Pancreas (tissue), 10 donors: ENCODE results near the gene DCST2. TPM values are rescaled to one million over a fixed set of nuclear protein-coding genes. Genes with fewer than 3 reads are reported as not detected.

Experiments used
- ATAC-seq, 4 donors: fragments of 200-7000 bp; cut with Tn5 transposase; one replicate each; pipeline versions ENCODE4 v1.8.0 to v1.9.1; 2020; ENCODE audit warnings: mild to moderate bottlenecking in 4 of 4, moderate library complexity in 4 of 4
- DNase-seq, 6 donors: peaks; one replicate each; pipeline ENCODE4 v3.0.0-alpha.2; 2020
- FAIRE-seq: peaks from 2 replicates; lab custom pipeline; 2012; peaks lifted over from hg19 to GRCh38; lab: Jason Lieb, UNC
- H3K27ac ChIP-seq, 4 donors: fragments of 200-600 bp; sonication (generic); 1 replicate in 3 of 4; 2 replicates in 1 of 4; pipeline versions ENCODE4 v1.5.0 to v1.8.0; 2020
- H3K27me3 ChIP-seq, 4 donors: fragments of 200-600 bp; one replicate each; pipeline ENCODE4 v1.8.0; 2021
- H3K36me3 ChIP-seq, 3 donors: fragments of 200-600 bp; sonication (generic) in 1 of 3; one replicate each; pipeline versions ENCODE4 v1.5.0 to v1.8.0; 2020 to 2021
- H3K4me1 ChIP-seq, 3 donors: fragments of 200-600 bp; one replicate each; pipeline ENCODE4 v1.8.0; 2021
- H3K4me3 ChIP-seq, 4 donors: fragments of 200-600 bp; sonication (generic) in 2 of 4; one replicate each; pipeline versions ENCODE4 v1.5.0 to v1.8.0; 2020 to 2021
- H3K9me3 ChIP-seq, 4 donors: fragments of 200-600 bp; one replicate each; pipeline ENCODE4 v1.8.0; 2021
- CTCF ChIP-seq, 4 donors: fragments of 200-600 bp; sonication (generic) in 3 of 4; IDR thresholded peaks; one replicate each; pipeline versions ENCODE4 v1.5.0 to v1.8.0; 2021; ENCODE audit warnings: antibody characterized with exemption in 4 of 4
- WGBS, 2 donors: extraction: QIAGEN DNeasy Blood & Tissue Kit; methylation state at CpG; one replicate each; pipeline ENCODE4 v1.1.7; 2013; 5-methylcytosine and 5-hydroxymethylcytosine counted together
- intact Hi-C, 3 donors: fragments of 100-400 bp; cut with DNase I; formaldehyde crosslinking; loops; one replicate each; pipeline versions ENCODE4 v1.11.1 to v1.14.2; 2022
- microRNA-seq, 2 donors: library from miRNA; unstranded; fragments of <30 nt; microRNA quantifications; one replicate each; pipeline versions ENCODE4 to v1.1.0, GENCODE V29; 2019 to 2020
- polyA plus RNA-seq, 2 donors: library from polyadenylated mRNA; stranded (reverse); fragments of 200-250 nt; gene quantifications; one replicate each; pipeline ENCODE4 v1.2.3, GENCODE V29; 2013
- total RNA-seq, 6 donors: library from RNA; stranded (reverse); fragmentation: NEBNext Ultra II Directional in 4 of 6; extraction: Animal tissue kit (Norgen Biotek cat#: 25700) in 4 of 6; gene quantifications; one replicate each; pipeline versions ENCODE4 v1.2.1 to v1.2.4, GENCODE V29; 2021 to 2023
- donor health status: healthy with polysubstance abuse.
- donor health status: DM: no; HTN: no; CAD: no; lungs with moderate emphysema.
- donor health status: DM: no; HTN: no; CAD: no.
- donor health status: control.
- donor health status: control.
- donor health status: Bipolar disorder and iron deficiency.
- donor health status: DM: yes; HTN: yes; CAD: no.
- donor health status: DM: no; HTN: no; CAD: no.
- donor health status: DM: no; HTN: no; CAD: no.
- donor health status: DM: yes; HTN: yes; CAD: no.

DCST2 gene
- total and polyA plus RNA-seq, 8 donors = 0.12 to 5.1 (median 0.51) TPM

DNA sequence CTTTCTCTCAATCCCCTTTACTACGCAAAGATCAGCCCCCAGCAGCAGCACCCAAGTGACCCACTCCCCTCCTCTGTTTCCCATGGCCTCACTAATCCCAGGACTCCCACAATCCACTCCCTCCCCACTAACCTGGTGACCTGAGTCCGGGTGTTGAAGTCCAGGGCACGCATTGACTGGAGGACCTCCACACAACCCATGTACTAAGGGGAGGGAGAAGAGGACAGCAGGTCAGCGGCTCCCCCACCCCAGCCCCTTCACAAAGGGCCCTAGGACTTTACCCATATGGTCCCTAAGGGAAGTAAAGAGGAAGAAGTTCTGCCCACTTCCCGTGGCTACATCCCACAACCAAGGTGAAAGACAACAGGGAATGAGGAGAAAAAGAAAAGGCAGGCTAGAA lies 64.3 kb downstream of the DCST2 start:
- Histone ChIP-seq H3K27me3 (no peaks in the 10 kb centered on the region), H3K4me1 (peaks cover 12 to 22% (median 20%) of the 10 kb centered on the region in 3 donors), H3K27ac (no peak overlapping the region), H3K9me3 (no peaks in the 10 kb centered on the region), H3K36me3 (peaks cover 0 to 37% (median 21%) of the 10 kb centered on the region in 3 donors), H3K4me3 (no peak overlapping the region)
- DNase-seq (no peak), ATAC-seq (no peak), FAIRE-seq (no peak)
- intact Hi-C loops = loop anchor here in 2 of 3 donors (10.0 kb wide), 1 partner anchor 46 kb away; no protein-coding TSS in a partner anchor
- 77 to 80% methylated on average over 5 of the region's 5 CpGs for WGBS, 2 donors
- no peak for TF ChIP-seq CTCF (IDR thresholded peaks at IDR 0.05)

GRCh38 chr1:154968731-154969130 lies 64.8 kb downstream of the DCST2 start:
- Histone ChIP-seq H3K4me3 (no peak overlapping the region), H3K9me3 (no peaks in the 10 kb centered on the region), H3K4me1 (peaks cover 12 to 22% (median 20%) of the 10 kb centered on the region in 3 donors), H3K27me3 (no peaks in the 10 kb centered on the region), H3K36me3 (peaks cover 0 to 38% (median 21%) of the 10 kb centered on the region in 3 donors), H3K27ac (no peak overlapping the region)
- no peak for TF ChIP-seq CTCF (IDR thresholded peaks at IDR 0.05)
- FAIRE-seq = no peak
- 82 to 89% methylated on average over 3 of the region's 3 CpGs for WGBS, 2 donors
- no peak for DNase-seq
- no peak for ATAC-seq
- intact Hi-C loops = loop anchor here in 2 of 3 donors (10.0 kb wide), 1 partner anchor 46 kb away; no protein-coding TSS in a partner anchor

Small RNAs within 50 kb of the gene (microRNA-seq; reads per million reads assigned to microRNA genes)
- 0 to 0.29 reads per million in 2 donors for gene MIR4258

Other genes with a start within 250 kb of the DCST2 start
- gene KCNN3, start 163.5 kb downstream of the DCST2 start, total RNA-seq = 1 to 10 TPM in 1 of 6 donors, under 1 TPM in 5; 0.23 to 1.0 (median 0.36) TPM
- under 1 TPM; 0.11 to 0.35 TPM for gene KCNN3, start 163.5 kb downstream of the DCST2 start, polyA plus RNA-seq
- 10 to 100 TPM; 12.4 to 23.3 (median 16.8) TPM for gene PMVK, start 97.1 kb downstream of the DCST2 start, total RNA-seq
- 10 to 100 TPM; 15.9 to 32.4 TPM for gene PMVK, start 97.1 kb downstream of the DCST2 start, polyA plus RNA-seq
- 10 to 100 TPM; 15.6 to 53.1 (median 24.9) TPM for gene PBXIP1, start 77.7 kb downstream of the DCST2 start, total RNA-seq
- 10 to 100 TPM; 29.5 to 45.4 TPM for gene PBXIP1, start 77.7 kb downstream of the DCST2 start, polyA plus RNA-seq
- 10 to 100 TPM in 3 of 6 donors, 1 to 10 TPM in 3; 8.1 to 18.3 (median 9.9) TPM for gene PYGO2, start 72.0 kb downstream of the DCST2 start, total RNA-seq
- gene PYGO2, start 72.0 kb downstream of the DCST2 start, polyA plus RNA-seq = 10 to 100 TPM; 13.3 to 19.5 TPM
- 10 to 100 TPM; 32.3 to 53.4 (median 40.7) TPM for gene SHC1, start 63.0 kb downstream of the DCST2 start, total RNA-seq
- 10 to 100 TPM; 37.4 to 47.6 TPM for gene SHC1, start 63.0 kb downstream of the DCST2 start, polyA plus RNA-seq
- gene CKS1B, start 59.1 kb downstream of the DCST2 start, total RNA-seq = 10 to 100 TPM in 3 of 6 donors, 1 to 10 TPM in 3; 6.7 to 12.0 (median 10.2) TPM
- gene CKS1B, start 59.1 kb downstream of the DCST2 start, polyA plus RNA-seq = 10 to 100 TPM in 1 of 2 donors, 1 to 10 TPM in 1; 6.7 to 19.5 TPM
- 10 to 100 TPM in 4 of 6 donors, 1 to 10 TPM in 2; 8.3 to 14.1 (median 11.9) TPM for gene FLAD1, start 50.4 kb downstream of the DCST2 start, total RNA-seq
- gene FLAD1, start 50.4 kb downstream of the DCST2 start, polyA plus RNA-seq = 10 to 100 TPM; 22.6 to 28.6 TPM
- gene LENEP, start 40.2 kb downstream of the DCST2 start, total RNA-seq = under 1 TPM in 1 of 6 donors, not detected in 5; 0.29 TPM
- not detected for gene LENEP, start 40.2 kb downstream of the DCST2 start, polyA plus RNA-seq
- gene ZBTB7B, start 31.0 kb downstream of the DCST2 start, total RNA-seq = 10 to 100 TPM; 24.5 to 38.4 (median 37.2) TPM
- 10 to 100 TPM; 19.8 to 31.8 TPM for gene ZBTB7B, start 31.0 kb downstream of the DCST2 start, polyA plus RNA-seq
- gene DCST1, start within 50 bp of the DCST2 start, total RNA-seq = under 1 TPM in 1 of 6 donors, not detected in 5; 0.14 TPM
- not detected for gene DCST1, start within 50 bp of the DCST2 start, polyA plus RNA-seq
- 10 to 100 TPM; 23.7 to 37.6 (median 33.2) TPM for gene ADAM15, start 17.5 kb upstream of the DCST2 start, total RNA-seq
- gene ADAM15, start 17.5 kb upstream of the DCST2 start, polyA plus RNA-seq = 100 to 1,000 TPM; 114 to 125 TPM
- gene EFNA4, start 30.0 kb upstream of the DCST2 start, total RNA-seq = 1 to 10 TPM; 2.1 to 5.6 (median 3.1) TPM
- gene EFNA4, start 30.0 kb upstream of the DCST2 start, polyA plus RNA-seq = 1 to 10 TPM; 6.0 to 6.2 TPM
- gene EFNA3, start 45.1 kb upstream of the DCST2 start, total RNA-seq = 1 to 10 TPM in 2 of 6 donors, under 1 TPM in 4; 0.52 to 1.2 (median 0.70) TPM
- gene EFNA3, start 45.1 kb upstream of the DCST2 start, polyA plus RNA-seq = under 1 TPM; 0.72 to 0.99 TPM
- gene EFNA1, start 94.1 kb upstream of the DCST2 start, total RNA-seq = 10 to 100 TPM; 19.5 to 45.9 (median 30.4) TPM
- 10 to 100 TPM; 47.9 to 91.7 TPM for gene EFNA1, start 94.1 kb upstream of the DCST2 start, polyA plus RNA-seq
- gene SLC50A1, start 102.1 kb upstream of the DCST2 start, total RNA-seq = 10 to 100 TPM; 18.7 to 33.3 (median 26.2) TPM
- 10 to 100 TPM; 32.8 to 33.0 TPM for gene SLC50A1, start 102.1 kb upstream of the DCST2 start, polyA plus RNA-seq
- 10 to 100 TPM; 39.4 to 46.5 (median 42.3) TPM for gene DPM3, start 106.8 kb upstream of the DCST2 start, total RNA-seq
- 100 to 1,000 TPM; 211 to 227 TPM for gene DPM3, start 106.8 kb upstream of the DCST2 start, polyA plus RNA-seq
- gene KRTCAP2, start 139.5 kb upstream of the DCST2 start, total RNA-seq = 100 to 1,000 TPM in 4 of 6 donors, 10 to 100 TPM in 2; 91.8 to 119 (median 102) TPM
- gene KRTCAP2, start 139.5 kb upstream of the DCST2 start, polyA plus RNA-seq = 100 to 1,000 TPM; 182 to 238 TPM
- gene TRIM46, start 140.1 kb upstream of the DCST2 start, total RNA-seq = under 1 TPM; 0.19 to 0.59 (median 0.33) TPM
- gene TRIM46, start 140.1 kb upstream of the DCST2 start, polyA plus RNA-seq = 1 to 10 TPM; 1.2 to 4.1 TPM
- 10 to 100 TPM in 5 of 6 donors, 1 to 10 TPM in 1; 9.9 to 31.1 (median 14.6) TPM for gene THBS3, start 174.1 kb upstream of the DCST2 start, total RNA-seq
- 10 to 100 TPM; 69.1 to 78.6 TPM for gene THBS3, start 174.1 kb upstream of the DCST2 start, polyA plus RNA-seq
- 10 to 100 TPM; 10.7 to 18.4 (median 15.7) TPM for gene MTX1, start 174.9 kb upstream of the DCST2 start, total RNA-seq
- gene MTX1, start 174.9 kb upstream of the DCST2 start, polyA plus RNA-seq = 10 to 100 TPM; 34.3 to 36.8 TPM
- 10 to 100 TPM in 2 of 6 donors, 1 to 10 TPM in 4; 6.7 to 14.4 (median 8.5) TPM for gene ENTREP3, start 221.7 kb upstream of the DCST2 start, total RNA-seq
- 10 to 100 TPM in 1 of 2 donors, 1 to 10 TPM in 1; 7.9 to 11.1 TPM for gene ENTREP3, start 221.7 kb upstream of the DCST2 start, polyA plus RNA-seq
- gene SCAMP3, start 228.6 kb upstream of the DCST2 start, total RNA-seq = 10 to 100 TPM; 25.1 to 33.4 (median 28.0) TPM
- gene SCAMP3, start 228.6 kb upstream of the DCST2 start, polyA plus RNA-seq = 10 to 100 TPM; 27.7 to 55.5 TPM
- 10 to 100 TPM; 15.7 to 39.6 (median 18.7) TPM for gene CLK2, start 239.7 kb upstream of the DCST2 start, total RNA-seq
- gene CLK2, start 239.7 kb upstream of the DCST2 start, polyA plus RNA-seq = 10 to 100 TPM; 81.1 to 89.4 TPM
- gene HCN3, start 243.7 kb upstream of the DCST2 start, total RNA-seq = 1 to 10 TPM in 4 of 6 donors, under 1 TPM in 2; 0.66 to 2.6 (median 1.4) TPM
- gene HCN3, start 243.7 kb upstream of the DCST2 start, polyA plus RNA-seq = 10 to 100 TPM in 1 of 2 donors, 1 to 10 TPM in 1; 4.8 to 12.0 TPM